SJCRH30 (cell line): ENCODE data around the gene POU6F2. TPM values are rescaled to one million over a fixed set of nuclear protein-coding genes. Genes with fewer than 3 reads are reported as not detected.
"Not testable (repeated sequence)": the region's sequence is repeated elsewhere in the genome, so short reads cannot be mapped to it uniquely, and the experiment has no call there.

Experiments
- DNase-seq, 2 experiments: peaks; one replicate each; pipeline ENCODE4 v3.0.0-alpha.2; 2015 to 2020
- H3K27ac ChIP-seq: fragments of 250-450 bp; sonication (Bioruptor Pico); 2 replicates; pipeline ENCODE4 v1.5.1; 2020; ENCODE audit warnings: mild to moderate bottlenecking, moderate library complexity
- H3K27me3 ChIP-seq: fragments of 250-450 bp; sonication (Bioruptor Pico); 2 replicates; pipeline ENCODE4 v1.5.1; 2020; ENCODE audit warnings: mild to moderate bottlenecking, moderate library complexity
- H3K36me3 ChIP-seq: fragments of 250-450 bp; sonication (Bioruptor Pico); 2 replicates; pipeline ENCODE4 v1.5.1; 2020; ENCODE audit warnings: mild to moderate bottlenecking, moderate library complexity
- H3K4me1 ChIP-seq: fragments of 250-450 bp; sonication (Bioruptor Pico); 2 replicates; pipeline ENCODE4 v1.5.1; 2020; ENCODE audit warnings: mild to moderate bottlenecking, moderate library complexity
- H3K4me3 ChIP-seq: fragments of 250-450 bp; sonication (Bioruptor Pico); 2 replicates; pipeline ENCODE4 v1.5.1; 2020; ENCODE audit warnings: mild to moderate bottlenecking, moderate library complexity
- H3K9me3 ChIP-seq: fragments of 250-450 bp; sonication (Bioruptor Pico); replicated peaks from 2 replicates; pipeline ENCODE4 v1.5.1; 2020; ENCODE audit warnings: mild to moderate bottlenecking, moderate library complexity
- total RNA-seq: library from RNA; depleted of rRNA; stranded (reverse); fragments of >200 nt; shearing (Covaris generic); gene quantifications from 2 replicates; pipeline ENCODE4 v1.2.3, GENCODE V29; 2014; rRNA removed

POU6F2 gene, protein sequence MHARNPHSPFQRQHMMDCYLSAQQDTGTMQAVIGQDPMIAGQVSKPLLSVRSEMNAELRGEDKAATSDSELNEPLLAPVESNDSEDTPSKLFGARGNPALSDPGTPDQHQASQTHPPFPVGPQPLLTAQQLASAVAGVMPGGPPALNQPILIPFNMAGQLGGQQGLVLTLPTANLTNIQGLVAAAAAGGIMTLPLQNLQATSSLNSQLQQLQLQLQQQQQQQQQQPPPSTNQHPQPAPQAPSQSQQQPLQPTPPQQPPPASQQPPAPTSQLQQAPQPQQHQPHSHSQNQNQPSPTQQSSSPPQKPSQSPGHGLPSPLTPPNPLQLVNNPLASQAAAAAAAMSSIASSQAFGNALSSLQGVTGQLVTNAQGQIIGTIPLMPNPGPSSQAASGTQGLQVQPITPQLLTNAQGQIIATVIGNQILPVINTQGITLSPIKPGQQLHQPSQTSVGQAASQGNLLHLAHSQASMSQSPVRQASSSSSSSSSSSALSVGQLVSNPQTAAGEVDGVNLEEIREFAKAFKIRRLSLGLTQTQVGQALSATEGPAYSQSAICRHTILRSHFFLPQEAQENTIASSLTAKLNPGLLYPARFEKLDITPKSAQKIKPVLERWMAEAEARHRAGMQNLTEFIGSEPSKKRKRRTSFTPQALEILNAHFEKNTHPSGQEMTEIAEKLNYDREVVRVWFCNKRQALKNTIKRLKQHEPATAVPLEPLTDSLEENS
- total RNA-seq: not detected in 2 replicates

DNA sequence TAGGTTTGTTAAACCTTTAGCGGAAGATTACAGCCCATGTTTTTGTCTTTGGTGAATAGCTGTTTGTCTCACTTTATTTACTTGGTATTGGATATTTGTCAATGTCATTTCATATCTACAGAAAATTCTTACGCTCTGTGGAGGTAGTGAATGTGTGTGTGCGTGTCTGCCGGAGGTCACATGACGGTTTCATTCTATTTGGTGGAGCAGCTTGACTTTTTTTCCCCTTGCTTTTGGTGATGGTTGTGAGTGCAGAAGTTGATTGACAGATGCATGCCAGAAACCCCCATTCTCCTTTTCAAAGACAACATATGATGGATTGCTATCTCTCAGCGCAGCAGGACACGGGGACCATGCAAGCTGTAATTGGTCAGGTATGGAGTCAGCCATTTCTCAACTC is at the start of gene POU6F2:
POU6F2 (plus strand) TSS at position 225 of the 400 bp plus-strand sequence; CDS start at position 270, 45 bp downstream.
- Histone ChIP-seq H3K9me3 (no peaks in the 10 kb centered on the region), H3K4me1 (0 out of 2 replicates have a peak, but pooled peaks cover 3% of the 10 kb centered on the region), H3K4me3 (no peak within 1 kb of the TSS), H3K36me3 (no peaks in the 10 kb centered on the region), H3K27ac (no peak within 1 kb of the TSS), H3K27me3 (no peaks in the 10 kb centered on the region)
- DNase-seq: no peak

DNA sequence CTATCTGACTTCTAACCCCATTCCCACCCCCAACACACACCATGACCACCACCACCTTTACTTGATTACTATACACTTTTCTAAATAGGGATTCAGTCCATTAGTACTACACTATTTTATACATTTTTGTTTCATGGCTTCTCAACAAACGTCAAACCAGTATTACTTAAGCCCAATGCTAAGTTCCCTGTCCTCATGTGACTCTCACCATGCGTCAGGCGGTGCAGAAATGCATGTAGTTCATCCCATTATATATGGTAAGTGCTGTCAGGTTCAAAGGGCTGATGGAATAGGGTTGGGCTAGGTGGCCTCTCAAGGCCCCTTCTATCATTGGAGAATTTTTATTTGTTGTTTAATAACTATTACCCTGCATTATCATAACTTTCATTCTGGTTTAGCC is 49.2 kb upstream of the POU6F2 start:
- Histone ChIP-seq H3K4me3 (no peak overlapping the region), H3K27me3 (no peaks in the 10 kb centered on the region), H3K4me1 (0 out of 2 replicates have a peak, but pooled peaks cover 6% of the 10 kb centered on the region), H3K36me3 (no peaks in the 10 kb centered on the region), H3K27ac (no peak overlapping the region), H3K9me3 (no peaks in the 10 kb centered on the region)
- DNase-seq: no peak

GRCh38 chr7:38929460-38930171 is 48.1 kb upstream of the POU6F2 start:
- Histone ChIP-seq H3K9me3 (no peaks in the 10 kb centered on the region), H3K36me3 (no peaks in the 10 kb centered on the region), H3K27me3 (no peaks in the 10 kb centered on the region), H3K4me1 (0 out of 2 replicates have a peak, but pooled peaks cover 6% of the 10 kb centered on the region), H3K4me3 (no peak overlapping the region), H3K27ac (no peak overlapping the region)
- DNase-seq: no peak

DNA sequence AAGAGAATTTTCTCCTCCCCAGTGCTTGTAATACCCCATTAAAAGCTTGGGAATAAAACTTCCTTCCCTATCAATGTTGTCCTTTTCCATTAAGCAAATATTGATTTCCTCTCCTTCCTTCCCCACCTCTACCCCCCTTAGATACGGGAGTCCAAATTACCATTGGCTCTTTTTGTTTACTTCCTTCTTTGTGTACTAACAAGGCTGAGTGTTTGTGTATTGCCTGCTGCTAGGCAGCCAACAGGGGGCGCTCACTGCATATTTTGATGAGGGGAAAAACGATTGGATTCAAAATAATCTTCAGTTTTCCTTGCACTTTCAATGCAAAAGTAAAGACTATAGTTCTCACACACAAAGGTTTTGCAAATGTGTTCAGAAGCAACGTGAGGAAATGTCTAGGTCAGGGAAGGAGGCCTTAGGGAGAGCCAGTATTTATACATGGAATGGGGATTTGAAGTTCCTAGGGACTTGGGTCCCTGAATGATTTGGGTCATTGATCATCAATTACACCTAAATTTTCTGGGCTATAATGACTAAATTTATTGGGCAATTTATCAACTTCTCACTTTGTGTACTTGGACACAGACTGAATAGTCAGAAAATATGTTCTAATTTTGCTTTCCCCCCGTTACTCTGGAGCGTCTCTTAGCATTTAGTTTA is 45.1 kb upstream of the POU6F2 start:
- no peak overlapping the region for H3K4me3 ChIP-seq
- no peaks in the 10 kb centered on the region for H3K9me3 ChIP-seq
- peak; percentile 53 to 74 for DNase-seq
- H3K36me3 ChIP-seq: no peaks in the 10 kb centered on the region
- no peak overlapping the region for H3K27ac ChIP-seq
- 0 out of 2 replicates have a peak, but pooled peaks cover 6% of the 10 kb centered on the region for H3K4me1 ChIP-seq
- H3K27me3 ChIP-seq: peaks cover 9% of the 10 kb centered on the region; the same call in 1 of the 2 replicates

DNA sequence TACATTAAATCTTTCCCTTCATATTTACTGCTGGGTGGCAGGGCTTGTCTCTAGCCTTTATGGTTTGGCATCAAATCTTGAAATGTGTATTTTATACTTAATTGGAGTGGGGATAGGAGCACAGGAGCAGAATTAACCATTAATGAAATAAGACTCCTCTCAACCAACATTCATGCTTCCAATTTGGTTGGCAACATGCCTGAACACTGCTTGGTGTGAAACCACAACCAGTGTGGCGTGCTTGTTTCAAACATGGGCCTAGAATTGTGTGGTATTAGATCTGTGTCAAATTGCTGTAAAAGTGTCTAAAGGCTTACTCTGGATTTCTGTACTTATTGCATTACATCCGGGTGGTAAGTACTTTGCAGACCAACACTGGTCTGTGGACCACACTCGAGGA is 43.7 kb upstream of the POU6F2 start:
- peak in 1 of 2 experiments; percentile 17 for DNase-seq
- Histone ChIP-seq H3K36me3 (no peaks in the 10 kb centered on the region), H3K4me3 (no peak overlapping the region), H3K27ac (no peak overlapping the region), H3K27me3 (peaks cover 20% of the 10 kb centered on the region), H3K4me1 (0 out of 2 replicates have a peak, but pooled peaks cover 6% of the 10 kb centered on the region), H3K9me3 (no peaks in the 10 kb centered on the region)

DNA sequence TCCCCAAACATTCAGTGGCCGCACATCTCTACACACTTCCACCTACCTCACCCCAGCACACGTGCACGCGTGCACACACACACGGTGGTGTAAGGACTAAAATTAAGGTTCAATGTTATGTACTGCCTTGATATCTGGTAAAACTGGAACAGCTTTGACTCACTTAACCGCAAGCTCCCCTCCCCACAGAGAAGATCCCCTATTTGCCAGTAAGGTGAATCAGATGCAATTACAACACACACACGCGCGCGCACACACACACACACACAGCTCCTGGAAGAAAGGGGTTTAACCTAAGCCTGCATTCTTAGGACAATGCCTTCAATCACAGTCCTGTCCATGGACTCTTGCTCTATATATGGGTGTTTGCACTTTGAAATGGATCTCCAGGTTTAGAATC is 43.2 kb upstream of the POU6F2 start:
- Histone ChIP-seq H3K9me3 (no peaks in the 10 kb centered on the region), H3K4me1 (0 out of 2 replicates have a peak, but pooled peaks cover 6% of the 10 kb centered on the region), H3K36me3 (no peaks in the 10 kb centered on the region), H3K27ac (no peak overlapping the region), H3K4me3 (no peak overlapping the region), H3K27me3 (peaks cover 20% of the 10 kb centered on the region)
- no peak for DNase-seq

DNA sequence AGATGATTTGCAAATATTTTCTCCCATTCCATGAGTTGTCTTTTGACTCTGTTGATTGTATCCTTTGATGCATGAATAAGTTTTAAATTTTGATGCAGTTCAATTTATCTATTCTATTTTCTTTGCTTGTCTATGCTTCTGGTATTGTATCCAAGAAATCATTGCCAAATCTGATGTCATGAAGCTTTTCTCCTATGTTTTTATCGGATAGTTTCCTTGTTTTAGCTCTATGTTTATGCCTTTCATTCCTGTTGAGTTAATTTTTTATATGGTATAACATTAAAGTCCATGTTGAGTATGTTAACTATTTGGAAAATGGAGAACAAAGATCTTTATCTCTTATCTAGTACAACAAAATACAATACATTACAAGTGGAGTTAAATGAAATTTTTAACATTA is 41.1 kb upstream of the POU6F2 start:
- Histone ChIP-seq H3K36me3 (no peaks in the 10 kb centered on the region), H3K27me3 (peaks cover 28% of the 10 kb centered on the region), H3K9me3 (no peaks in the 10 kb centered on the region), H3K27ac (no peak overlapping the region), H3K4me1 (no peaks in the 10 kb centered on the region), H3K4me3 (no peak overlapping the region)
- DNase-seq: no peak

DNA sequence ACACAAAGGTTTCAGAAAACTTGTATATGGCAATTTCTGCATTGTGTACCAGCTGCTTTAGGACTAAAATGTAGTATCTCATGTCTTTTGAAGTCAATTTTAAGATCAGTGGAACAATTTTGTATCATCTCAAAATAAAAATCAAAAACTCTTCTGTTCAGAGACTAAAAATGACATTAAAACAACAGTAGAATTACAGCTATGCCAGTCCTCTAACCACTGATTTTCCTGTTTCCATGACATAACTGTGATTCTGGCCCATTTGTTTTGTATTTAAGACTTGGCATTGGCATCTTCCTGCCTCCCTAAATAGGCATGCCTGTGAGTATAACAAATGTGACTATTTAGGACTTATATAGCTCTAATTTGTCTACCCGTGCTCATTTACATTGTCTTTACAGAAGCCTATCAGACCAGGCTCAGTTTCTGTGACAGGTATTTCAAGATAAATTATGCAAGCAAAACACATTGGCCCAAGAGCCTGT is 39.7 kb upstream of the POU6F2 start:
- no peak overlapping the region for H3K27ac ChIP-seq
- H3K4me3 ChIP-seq: no peak overlapping the region
- no peaks in the 10 kb centered on the region for H3K36me3 ChIP-seq
- no peak for DNase-seq
- no peaks in the 10 kb centered on the region for H3K9me3 ChIP-seq
- H3K27me3 ChIP-seq: peaks cover 31% of the 10 kb centered on the region
- H3K4me1 ChIP-seq: no peaks in the 10 kb centered on the region

DNA sequence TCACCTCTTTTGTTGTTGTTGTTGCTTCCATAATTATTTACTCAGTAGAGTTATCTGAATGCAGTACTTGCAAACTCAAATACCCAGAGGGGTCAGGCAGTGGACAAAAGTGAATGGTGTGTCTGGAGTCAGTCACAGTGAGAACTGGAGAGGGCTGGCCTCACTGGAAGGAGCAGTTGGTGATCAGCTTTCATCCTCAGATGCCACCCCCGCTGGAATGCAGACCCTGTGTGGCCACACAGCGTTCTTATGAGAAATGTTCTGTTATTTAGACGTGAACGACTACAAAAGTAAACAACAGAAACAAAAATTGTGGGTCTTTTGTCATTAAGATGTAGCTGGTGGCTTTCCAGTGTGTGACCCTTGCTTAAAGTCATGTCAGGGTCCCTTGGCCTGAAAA is 39.1 kb upstream of the POU6F2 start:
- Histone ChIP-seq H3K36me3 (no peaks in the 10 kb centered on the region), H3K27me3 (peaks cover 31% of the 10 kb centered on the region), H3K27ac (no peak overlapping the region), H3K4me3 (no peak overlapping the region), H3K4me1 (no peaks in the 10 kb centered on the region), H3K9me3 (no peaks in the 10 kb centered on the region)
- no peak for DNase-seq

DNA sequence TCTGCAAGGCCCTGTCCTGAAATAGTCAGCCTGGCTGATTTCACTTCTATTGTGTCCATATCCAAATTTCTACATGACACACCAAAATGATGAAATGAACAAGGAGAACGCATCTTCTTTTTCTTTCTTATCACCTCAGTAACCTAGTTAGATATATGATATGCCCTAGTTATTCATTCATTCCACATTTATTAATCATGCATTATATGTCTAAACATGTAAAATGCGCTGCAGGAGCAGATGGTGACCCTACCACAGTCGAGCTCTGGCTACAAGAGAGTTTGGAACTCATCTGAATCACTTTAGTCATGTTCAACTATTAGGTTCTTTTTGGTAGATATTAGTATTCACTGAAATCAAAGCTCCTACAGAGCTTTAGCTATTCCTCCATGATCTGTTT is 36.9 kb upstream of the POU6F2 start:
- no peak overlapping the region for H3K4me3 ChIP-seq
- H3K27ac ChIP-seq: no peak overlapping the region
- peaks cover 31% of the 10 kb centered on the region for H3K27me3 ChIP-seq
- no peaks in the 10 kb centered on the region for H3K9me3 ChIP-seq
- H3K4me1 ChIP-seq: no peaks in the 10 kb centered on the region
- H3K36me3 ChIP-seq: no peaks in the 10 kb centered on the region
- DNase-seq: no peak

GRCh38 chr7:38942431-38943051 is 35.2 kb upstream of the POU6F2 start:
- peaks cover 22% of the 10 kb centered on the region for H3K27me3 ChIP-seq
- no peak overlapping the region for H3K27ac ChIP-seq
- no peaks in the 10 kb centered on the region for H3K36me3 ChIP-seq
- no peaks in the 10 kb centered on the region for H3K9me3 ChIP-seq
- DNase-seq: no peak
- H3K4me3 ChIP-seq: no peak overlapping the region
- H3K4me1 ChIP-seq: no peaks in the 10 kb centered on the region

DNA sequence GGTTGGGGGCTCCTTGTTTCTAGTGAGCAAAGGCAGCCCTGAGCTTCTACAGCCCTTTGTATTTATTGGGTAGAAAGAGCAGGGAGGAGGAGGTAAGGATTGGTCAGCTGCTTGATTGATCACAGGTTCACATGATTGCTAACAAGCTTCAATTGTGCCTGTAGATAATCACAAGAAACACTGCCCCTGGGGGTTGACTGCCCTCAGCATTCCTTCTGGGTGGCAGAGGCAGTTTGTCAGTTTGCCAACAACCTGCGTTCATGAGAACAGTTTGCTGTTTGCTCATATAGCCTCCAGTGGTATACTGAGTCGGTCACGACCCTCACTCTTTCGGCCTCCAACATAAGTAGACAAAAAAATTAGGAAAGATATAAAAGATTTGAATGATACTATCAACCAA is 30.2 kb upstream of the POU6F2 start:
- H3K36me3 ChIP-seq, H3K4me3 ChIP-seq, H3K9me3 ChIP-seq, H3K27ac ChIP-seq, H3K27me3 ChIP-seq, H3K4me1 ChIP-seq, DNase-seq: not testable (repeated sequence)

GRCh38 chr7:38950309-38950708 is 27.4 kb upstream of the POU6F2 start:
- Histone ChIP-seq H3K27ac (no peak overlapping the region), H3K36me3 (no peaks in the 10 kb centered on the region), H3K4me1 (no peaks in the 10 kb centered on the region), H3K4me3 (no peak overlapping the region), H3K9me3 (no peaks in the 10 kb centered on the region), H3K27me3 (peaks cover 5% of the 10 kb centered on the region; the same call in 1 of the 2 replicates)
- no peak for DNase-seq

GRCh38 chr7:38951213-38951612 is 26.5 kb upstream of the POU6F2 start:
- no peaks in the 10 kb centered on the region for H3K9me3 ChIP-seq
- H3K4me1 ChIP-seq: no peaks in the 10 kb centered on the region
- H3K27me3 ChIP-seq: peaks cover 5% of the 10 kb centered on the region; the same call in 1 of the 2 replicates
- H3K36me3 ChIP-seq: no peaks in the 10 kb centered on the region
- no peak overlapping the region for H3K4me3 ChIP-seq
- no peak for DNase-seq
- H3K27ac ChIP-seq: no peak overlapping the region
